ENCODE measurements around the gene PTCHD1.

- no peak for TF ChIP-seq POLR2A (IDR thresholded peaks at IDR 0.05)
- TF ChIP-seq, protein P1, sequence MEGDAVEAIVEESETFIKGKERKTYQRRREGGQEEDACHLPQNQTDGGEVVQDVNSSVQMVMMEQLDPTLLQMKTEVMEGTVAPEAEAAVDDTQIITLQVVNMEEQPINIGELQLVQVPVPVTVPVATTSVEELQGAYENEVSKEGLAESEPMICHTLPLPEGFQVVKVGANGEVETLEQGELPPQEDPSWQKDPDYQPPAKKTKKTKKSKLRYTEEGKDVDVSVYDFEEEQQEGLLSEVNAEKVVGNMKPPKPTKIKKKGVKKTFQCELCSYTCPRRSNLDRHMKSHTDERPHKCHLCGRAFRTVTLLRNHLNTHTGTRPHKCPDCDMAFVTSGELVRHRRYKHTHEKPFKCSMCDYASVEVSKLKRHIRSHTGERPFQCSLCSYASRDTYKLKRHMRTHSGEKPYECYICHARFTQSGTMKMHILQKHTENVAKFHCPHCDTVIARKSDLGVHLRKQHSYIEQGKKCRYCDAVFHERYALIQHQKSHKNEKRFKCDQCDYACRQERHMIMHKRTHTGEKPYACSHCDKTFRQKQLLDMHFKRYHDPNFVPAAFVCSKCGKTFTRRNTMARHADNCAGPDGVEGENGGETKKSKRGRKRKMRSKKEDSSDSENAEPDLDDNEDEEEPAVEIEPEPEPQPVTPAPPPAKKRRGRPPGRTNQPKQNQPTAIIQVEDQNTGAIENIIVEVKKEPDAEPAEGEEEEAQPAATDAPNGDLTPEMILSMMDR (IDR thresholded peaks at IDR 0.05): no peak
Observed at GRCh38 chrX:23292988-23293651, 41.5 kb upstream of the PTCHD1 start.

Measured in testis (tissue), 2 donors.